GM12878 (cell line): ENCODE results near the gene SHPK. TPM values are rescaled to one million over a fixed set of nuclear protein-coding genes. Genes with fewer than 3 reads are reported as not detected.
A peak's percentile ranks its signal among the peaks of the same experiment; 100 is the strongest.

Experiments
- ATAC-seq: fragments of 200-7000 bp; cut with Tn5 transposase; 3 replicates; pipeline ENCODE4 v1.9.1; 2020; ENCODE audit warnings: mild to moderate bottlenecking, moderate library complexity
- BruUV-seq: library from RNA; stranded (reverse); fragments of 400-500 nt; replicated peaks from 2 replicates; lab custom pipeline; 2021; lab: Mats Ljungman, UMichigan
- CTCF ChIA-PET: fragments of 300-600 bp; sonication (Branson Sonifier 250); formaldehyde crosslinking; extraction: SDS; loops from one replicate; lab custom pipeline; 2021; ENCODE audit warnings: inconsistent platforms; lab: Yijun Ruan, JAX
- POLR2A ChIA-PET: fragments of 350-600 bp; formaldehyde crosslinking; extraction: SDS; loops from one replicate; lab custom pipeline; 2021; ENCODE audit warnings: inconsistent platforms; lab: Charles Lee
- RAD21 ChIA-PET: fragments of 300-600 bp; sonication (Branson Sonifier 250); formaldehyde crosslinking; loops from one replicate; lab custom pipeline; 2023; ENCODE audit warnings: antibody characterized with exemption; ENCODE audit not compliant: unreplicated experiment; lab: Charles Lee
- SMC1A ChIA-PET: fragments of 300-600 bp; sonication (Branson Sonifier 250); formaldehyde crosslinking; loops from one replicate; lab custom pipeline; 2023; ENCODE audit not compliant: unreplicated experiment, uncharacterized antibody; lab: Charles Lee
- DNase-seq: peaks from one replicate; pipeline ENCODE4 v3.0.0-alpha.2; 2011; ENCODE audit warnings: low read depth, low spot score
- FAIRE-seq: peaks from 3 replicates; lab custom pipeline; 2011; peaks lifted over from hg19 to GRCh38; lab: Jason Lieb, UNC
- H2AFZ ChIP-seq: 2 replicates; pipeline ENCODE4 v1.6.0; 2011; ENCODE audit warnings: low read depth, low read length, control low read depth; ENCODE audit not compliant: control insufficient read depth
- H3K27ac ChIP-seq: 2 replicates; pipeline ENCODE4 v1.5.1; 2011; ENCODE audit warnings: control low read depth; ENCODE audit not compliant: control insufficient read depth, insufficient read depth
- H3K27me3 ChIP-seq, 2 experiments: replicated peaks in 1 of 2; 2 replicates each; pipeline versions ENCODE4 v1.6.0 to v1.6.1; 2011; ENCODE audit warnings: low read length in 1 of 2; ENCODE audit not compliant: control insufficient read depth in 2 of 2, insufficient read depth in 2 of 2
- H3K36me3 ChIP-seq, 2 experiments: 2 replicates each; pipeline ENCODE4 v1.5.1; 2011; ENCODE audit warnings: low read length in 1 of 2; ENCODE audit not compliant: control insufficient read depth in 2 of 2, insufficient read depth in 2 of 2
- H3K4me1 ChIP-seq: 2 replicates; pipeline ENCODE4 v1.6.1; 2011; ENCODE audit warnings: mild to moderate bottlenecking, low read length, moderate library complexity, mixed read lengths; ENCODE audit not compliant: control insufficient read depth, insufficient read depth
- H3K4me2 ChIP-seq: 2 replicates; pipeline ENCODE4 v1.6.0; 2011; ENCODE audit warnings: control low read depth; ENCODE audit not compliant: control insufficient read depth, insufficient read depth
- H3K4me3 ChIP-seq: fragments of 200-600 bp; sonication (generic); 2 replicates; pipeline ENCODE4 v1.5.1; 2016
- H3K79me2 ChIP-seq: 2 replicates; pipeline ENCODE4 v1.6.0; 2011; ENCODE audit warnings: low read length; ENCODE audit not compliant: control insufficient read depth, insufficient read depth
- H3K9ac ChIP-seq: 2 replicates; pipeline ENCODE4 v1.8.0; 2011; ENCODE audit warnings: low read length, control low read depth, mixed read lengths; ENCODE audit not compliant: control insufficient read depth, insufficient read depth
- H3K9me3 ChIP-seq: replicated peaks from 3 replicates; pipeline ENCODE4 v1.5.1; 2011; ENCODE audit warnings: mild to moderate bottlenecking, low read length; ENCODE audit not compliant: control insufficient read depth, insufficient read depth
- H4K20me1 ChIP-seq: 2 replicates; pipeline ENCODE4 v1.6.0; 2011; ENCODE audit not compliant: control insufficient read depth, insufficient read depth
- ATF2 ChIP-seq: IDR thresholded peaks from 2 replicates; pipeline ENCODE4 v1.6.1; 2012; ENCODE audit warnings: low read length, inconsistent platforms
- POLR2A ChIP-seq: IDR thresholded peaks from 2 replicates; pipeline ENCODE4 v1.6.1; 2011; ENCODE audit warnings: low read depth, mild to moderate bottlenecking, low read length
- POU2F2 ChIP-seq: IDR thresholded peaks from 3 replicates; pipeline ENCODE4 v1.6.1; 2011; ENCODE audit warnings: low read depth, mild to moderate bottlenecking, low read length, borderline replicate concordance
- PRDM15 ChIP-seq: fragments of 450-650 bp; formaldehyde crosslinking; IDR thresholded peaks from 2 replicates; pipeline ENCODE4 v1.4.0; 2020; ENCODE audit warnings: mild to moderate bottlenecking, moderate library complexity
- SMAD5 ChIP-seq: IDR thresholded peaks from 2 replicates; pipeline ENCODE4 v1.6.1; 2016; ENCODE audit warnings: antibody characterized with exemption, low read depth
- WGBS: methylation state at CpG from one replicate; pipeline ENCODE4 v1.1.6; 2016; ENCODE audit warnings: low lambda C conversion rate; ENCODE audit not compliant: insufficient replicate concordance, insufficient coverage; ENCODE audit errors: missing lambda C conversion rate; 5-methylcytosine and 5-hydroxymethylcytosine counted together
- in situ Hi-C: fragments of 300-500 bp; cut with MboI; formaldehyde crosslinking; loops from 9 replicates; pipeline ENCODE4 v1.14.3; 2018; ENCODE audit warnings: mixed read lengths
- intact Hi-C: fragments of 100-400 bp; cut with micrococcal nuclease; formaldehyde crosslinking; loops from one replicate; pipeline ENCODE4 v1.14.2; 2022; ENCODE audit not compliant: unreplicated experiment
- polyA plus RNA-seq, 11 experiments: library from polyadenylated mRNA; depleted of rRNA in 4 of 11; unstranded in 6 of 11; stranded (reverse) in 5 of 11; fragments of >200 nt; fragmentation: Nextera tagmentation in 4 of 11; fragmentation: Illumina TruSeq in 1 of 11; extraction: Ambion mirVana in 4 of 11; extraction: Trizol in 1 of 11; gene quantifications; 1 replicate in 1 of 11; 2 replicates in 10 of 11; pipeline versions ENCODE4 v1.2.1 to v1.2.3, GENCODE V29; 2011 to 2016; ENCODE audit warnings: inconsistent platforms in 2 of 11, missing spikeins in 2 of 11, low read depth in 1 of 11
- total RNA-seq, 4 experiments: library from RNA; depleted of rRNA in 3 of 4; stranded (reverse); fragments of >200 nt in 3 of 4; fragmentation: Illumina TruSeq in 1 of 4; extraction: Trizol in 1 of 4; gene quantifications; 2 replicates each; pipeline versions ENCODE4 v1.2.1 to v1.2.3, GENCODE V29; 2013 to 2021

Gene SHPK
- total and polyA plus RNA-seq, 10 of the 15 experiments (the other 5 are each of a cell fraction or from before 2014, with no cell fraction given), result 1.7 to 16.6 (median 12.9) TPM

GRCh38 chr17:3678821-3679530 is 42.9 kb upstream of the SHPK start (continued):
- TF ChIP-seq ATF2 (no peak), PRDM15 (CRISPR knock-in tag) (no peak), POU2F2 (no peak)

GRCh38 chr17:3678095-3678820 is 42.2 kb upstream of the SHPK start:
- ATAC-seq (peak; percentile 10; the same call in 1 of the 3 replicates), DNase-seq (no peak), FAIRE-seq (no peak)
- BruUV-seq, result no TSS peak
- TF ChIP-seq POLR2A (0 out of 2 replicates have a peak, but pooled peaks have one; percentile 34), SMAD5 (no peak)
- ChIA-PET SMC1A (no interaction called here), CTCF (interaction anchor here (1.1 to 1.3 kb wide), 2 partner anchors 13 to 59 kb away, joined by 3 to 6 read pairs; no protein-coding TSS in a partner anchor), POLR2A (no interaction called here), RAD21 (interaction anchor here (2.6 kb wide), 1 partner anchor 59 kb away, joined by 9 read pairs; no protein-coding TSS in a partner anchor)
- in situ Hi-C loops, result no loop called here
- no peak overlapping the region for H3K4me2 ChIP-seq
- no peaks in the 10 kb centered on the region for H3K79me2 ChIP-seq
- H3K9ac ChIP-seq, result no peak overlapping the region
- H2AFZ ChIP-seq, result no peak overlapping the region
- no peak overlapping the region for H3K4me3 ChIP-seq
- H3K27ac ChIP-seq, result no peak overlapping the region
- H4K20me1 ChIP-seq, result no peaks in the 10 kb centered on the region
- intact Hi-C loops, result no loop called here
- WGBS, result 75% methylated on average over 14 of the region's 16 CpGs
- H3K9me3 ChIP-seq, result no peaks in the 10 kb centered on the region
- H3K4me1 ChIP-seq, result peaks cover 4% of the 10 kb centered on the region; the same call in 1 of the 2 replicates
- H3K27me3 ChIP-seq, result no peaks in the 10 kb centered on the region
- H3K36me3 ChIP-seq, result peaks cover 0 to 3% of the 10 kb centered on the region in 2 experiments; a peak in 2 of 4 replicates
